Fibroblast of the conjunctiva (primary cell): ENCODE measurements around the gene DIP2C.
"Not testable (repeated sequence)": the region's sequence is repeated elsewhere in the genome, so short reads cannot be mapped to it uniquely, and the experiment has no call there.

Experiments used
- DNase-seq: peaks from one replicate; pipeline ENCODE4 v3.0.0-alpha.2; 2010; ENCODE audit warnings: low read depth

Gene DIP2C, protein sequence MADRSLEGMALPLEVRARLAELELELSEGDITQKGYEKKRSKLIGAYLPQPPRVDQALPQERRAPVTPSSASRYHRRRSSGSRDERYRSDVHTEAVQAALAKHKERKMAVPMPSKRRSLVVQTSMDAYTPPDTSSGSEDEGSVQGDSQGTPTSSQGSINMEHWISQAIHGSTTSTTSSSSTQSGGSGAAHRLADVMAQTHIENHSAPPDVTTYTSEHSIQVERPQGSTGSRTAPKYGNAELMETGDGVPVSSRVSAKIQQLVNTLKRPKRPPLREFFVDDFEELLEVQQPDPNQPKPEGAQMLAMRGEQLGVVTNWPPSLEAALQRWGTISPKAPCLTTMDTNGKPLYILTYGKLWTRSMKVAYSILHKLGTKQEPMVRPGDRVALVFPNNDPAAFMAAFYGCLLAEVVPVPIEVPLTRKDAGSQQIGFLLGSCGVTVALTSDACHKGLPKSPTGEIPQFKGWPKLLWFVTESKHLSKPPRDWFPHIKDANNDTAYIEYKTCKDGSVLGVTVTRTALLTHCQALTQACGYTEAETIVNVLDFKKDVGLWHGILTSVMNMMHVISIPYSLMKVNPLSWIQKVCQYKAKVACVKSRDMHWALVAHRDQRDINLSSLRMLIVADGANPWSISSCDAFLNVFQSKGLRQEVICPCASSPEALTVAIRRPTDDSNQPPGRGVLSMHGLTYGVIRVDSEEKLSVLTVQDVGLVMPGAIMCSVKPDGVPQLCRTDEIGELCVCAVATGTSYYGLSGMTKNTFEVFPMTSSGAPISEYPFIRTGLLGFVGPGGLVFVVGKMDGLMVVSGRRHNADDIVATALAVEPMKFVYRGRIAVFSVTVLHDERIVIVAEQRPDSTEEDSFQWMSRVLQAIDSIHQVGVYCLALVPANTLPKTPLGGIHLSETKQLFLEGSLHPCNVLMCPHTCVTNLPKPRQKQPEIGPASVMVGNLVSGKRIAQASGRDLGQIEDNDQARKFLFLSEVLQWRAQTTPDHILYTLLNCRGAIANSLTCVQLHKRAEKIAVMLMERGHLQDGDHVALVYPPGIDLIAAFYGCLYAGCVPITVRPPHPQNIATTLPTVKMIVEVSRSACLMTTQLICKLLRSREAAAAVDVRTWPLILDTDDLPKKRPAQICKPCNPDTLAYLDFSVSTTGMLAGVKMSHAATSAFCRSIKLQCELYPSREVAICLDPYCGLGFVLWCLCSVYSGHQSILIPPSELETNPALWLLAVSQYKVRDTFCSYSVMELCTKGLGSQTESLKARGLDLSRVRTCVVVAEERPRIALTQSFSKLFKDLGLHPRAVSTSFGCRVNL (N-terminal part only)

DNA sequence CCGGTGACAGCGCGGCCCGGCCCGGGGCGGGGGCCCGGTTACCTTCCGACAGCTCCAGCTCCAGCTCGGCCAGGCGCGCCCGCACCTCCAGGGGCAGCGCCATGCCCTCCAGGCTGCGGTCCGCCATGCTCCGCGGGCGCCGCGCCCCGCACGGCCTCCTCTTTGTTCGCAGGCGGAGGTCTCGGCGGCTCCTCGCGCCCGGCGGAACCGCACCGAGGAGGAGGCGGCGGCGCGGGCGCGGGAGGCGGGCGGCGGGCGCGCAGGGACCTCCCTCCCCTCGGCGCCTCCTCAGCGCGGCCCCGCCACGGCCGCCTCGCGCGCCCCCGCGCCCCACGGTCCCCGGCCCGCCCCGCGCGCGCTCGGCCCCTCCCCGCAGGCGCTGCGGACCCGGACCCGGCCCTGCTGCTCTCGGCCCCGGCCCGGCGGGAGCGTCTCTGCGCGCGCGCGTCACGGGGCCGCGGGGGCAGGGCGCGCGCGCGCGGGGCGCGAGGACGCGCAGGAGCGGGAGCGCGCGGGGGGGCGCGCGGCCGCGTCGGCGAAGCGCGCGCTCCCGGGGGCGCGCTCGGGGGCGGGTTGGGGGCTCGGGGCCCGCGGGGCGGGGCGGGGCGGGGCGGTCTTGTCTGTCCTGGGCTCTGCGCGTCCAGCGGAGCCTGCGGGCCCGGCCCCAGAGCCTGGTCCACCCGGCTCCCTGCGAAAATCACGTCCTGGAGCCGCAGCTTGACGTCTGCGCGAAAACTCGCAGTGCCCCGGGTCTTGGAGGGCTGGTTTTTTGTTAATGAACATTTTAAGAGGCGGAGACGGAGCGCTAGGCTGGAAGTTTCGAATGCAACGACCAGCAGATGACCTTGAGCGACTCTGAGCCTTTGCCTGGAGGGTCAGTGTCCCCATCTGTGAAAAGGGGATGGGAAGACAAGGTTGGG is at the start of gene DIP2C:
Gene DIP2C (minus strand): TSS at position 217 of the 920 bp plus-strand sequence. CDS start 90 bp downstream, at position 127.
- peak; percentile 41 for DNase-seq

DNA sequence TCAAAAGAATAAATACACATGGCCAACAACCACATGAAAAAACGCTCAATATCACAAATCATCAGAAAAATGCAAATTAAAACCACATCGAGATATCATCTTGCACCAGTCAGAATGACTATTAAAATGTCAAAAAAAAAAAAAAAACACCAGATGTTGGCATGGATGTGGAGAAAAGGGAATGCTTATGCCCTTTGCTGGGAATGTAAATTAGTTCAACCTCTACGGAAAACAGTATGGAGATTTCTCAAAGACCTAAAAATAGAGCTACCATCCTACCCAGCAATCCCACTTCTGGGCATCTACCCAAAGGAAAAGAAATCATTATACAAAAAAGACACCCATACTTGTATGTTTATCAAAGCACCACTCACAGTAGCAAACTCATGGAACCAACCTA is 45.0 kb upstream of the DIP2C start:
- DNase-seq = no peak

DNA sequence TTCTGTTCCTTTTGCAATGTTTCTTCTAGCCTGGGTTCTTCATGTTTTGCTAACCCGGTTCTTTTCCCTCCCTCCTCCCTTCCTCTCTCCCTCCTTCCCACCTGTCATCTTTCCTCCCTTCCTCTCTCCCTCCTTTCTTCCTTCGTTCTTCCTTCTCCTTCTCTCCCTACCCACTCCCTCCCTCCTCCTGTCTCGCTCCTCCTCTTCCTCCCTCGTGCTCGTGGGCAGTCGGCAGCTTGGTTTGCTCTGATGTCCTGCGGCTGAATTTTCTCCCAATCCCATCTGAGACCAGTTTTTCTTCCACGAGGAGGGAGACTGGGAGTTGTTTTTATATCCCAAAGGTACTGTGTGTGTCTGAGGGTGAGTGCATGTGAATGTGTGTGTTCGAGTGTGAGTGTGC is 43.6 kb upstream of the DIP2C start:
- no peak for DNase-seq

DNA sequence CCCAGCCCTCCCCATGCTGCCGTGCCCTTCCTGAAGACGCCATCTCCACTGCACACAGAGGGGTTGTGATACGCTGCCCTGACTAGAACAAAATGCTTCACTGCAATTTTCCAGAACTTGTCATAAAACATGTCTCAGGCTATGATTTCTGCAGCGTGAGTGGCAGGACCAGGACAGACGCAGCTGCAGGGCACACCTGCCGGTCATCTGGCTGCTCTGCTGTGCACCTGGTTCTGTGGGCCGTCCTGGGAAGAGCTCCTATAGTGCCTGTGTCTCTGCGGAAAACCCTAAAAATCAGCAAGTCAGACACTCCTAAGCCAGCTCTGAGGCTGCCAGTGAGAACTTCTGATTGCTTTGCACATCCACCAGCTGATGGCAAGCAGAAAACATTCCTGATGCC is 39.7 kb upstream of the DIP2C start:
- no peak for DNase-seq

DNA sequence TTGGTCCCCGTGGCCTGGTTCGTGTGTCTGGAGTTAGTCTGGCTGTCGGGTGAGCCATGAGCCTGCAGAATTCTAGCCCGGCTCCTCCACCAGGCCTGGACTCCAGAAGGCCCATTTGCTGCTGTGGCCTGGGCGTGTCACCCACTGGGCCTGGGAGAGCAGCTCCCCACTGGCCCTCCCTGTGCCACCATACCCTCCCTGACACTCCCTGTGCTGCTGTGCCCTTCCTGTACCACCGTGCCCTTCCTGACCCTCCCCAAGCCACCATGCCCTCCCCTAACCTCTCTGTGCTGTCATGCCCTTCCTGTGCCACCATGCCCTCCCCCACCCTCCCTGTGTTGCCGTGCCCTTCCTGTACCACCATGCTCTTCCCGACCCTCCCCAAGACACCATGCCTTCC is 39.1 kb upstream of the DIP2C start:
- no peak for DNase-seq

DNA sequence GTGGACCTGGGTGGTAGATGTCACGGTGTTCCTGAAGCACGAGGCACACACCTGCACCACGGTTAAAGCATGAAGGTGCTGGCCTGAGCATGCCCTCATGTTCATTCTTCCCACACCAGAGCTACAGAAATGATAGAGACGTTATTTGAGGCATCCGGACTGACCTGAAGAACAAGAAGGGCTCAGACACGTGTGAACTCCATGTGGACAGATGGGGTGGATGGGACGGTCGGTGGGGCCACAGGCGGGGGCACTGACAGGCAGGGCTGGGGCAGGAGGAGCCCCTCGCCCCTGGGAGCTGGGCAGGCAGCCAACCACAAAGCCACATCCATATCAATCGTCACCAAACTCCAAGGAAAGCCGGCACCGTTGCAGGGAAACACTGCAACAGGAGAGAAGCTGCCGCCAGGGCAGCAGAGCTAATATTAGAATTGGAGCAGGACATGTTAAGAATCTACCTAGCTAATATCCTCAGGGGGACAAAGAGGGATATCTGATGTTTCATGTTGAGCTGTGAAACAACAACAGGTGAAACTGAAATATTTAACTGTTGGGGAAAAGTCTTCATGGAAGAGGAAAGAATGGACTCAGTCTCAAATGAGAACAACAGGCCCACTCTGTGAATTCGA is 37.8 kb upstream of the DIP2C start:
- no peak for DNase-seq

DNA sequence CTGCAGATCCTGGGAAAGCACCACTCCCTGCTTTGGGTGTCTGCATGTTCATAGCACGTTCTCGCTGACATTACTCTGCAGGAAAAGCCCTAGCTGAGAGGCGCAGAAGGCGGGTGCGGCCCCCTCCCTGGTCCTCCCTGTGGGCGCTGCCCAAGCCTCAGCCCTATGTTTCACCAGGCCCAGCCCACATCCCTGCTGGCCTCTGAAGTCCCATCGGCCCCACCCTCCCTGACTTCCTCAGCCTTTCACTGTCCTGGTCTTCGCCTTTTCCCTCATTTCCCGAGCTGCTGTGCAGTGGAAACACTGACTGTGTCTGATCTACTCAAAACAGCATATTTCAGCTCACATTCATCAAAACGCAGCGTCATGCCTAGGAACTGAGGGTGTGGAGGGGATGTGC is 36.3 kb upstream of the DIP2C start:
- DNase-seq = no peak

DNA sequence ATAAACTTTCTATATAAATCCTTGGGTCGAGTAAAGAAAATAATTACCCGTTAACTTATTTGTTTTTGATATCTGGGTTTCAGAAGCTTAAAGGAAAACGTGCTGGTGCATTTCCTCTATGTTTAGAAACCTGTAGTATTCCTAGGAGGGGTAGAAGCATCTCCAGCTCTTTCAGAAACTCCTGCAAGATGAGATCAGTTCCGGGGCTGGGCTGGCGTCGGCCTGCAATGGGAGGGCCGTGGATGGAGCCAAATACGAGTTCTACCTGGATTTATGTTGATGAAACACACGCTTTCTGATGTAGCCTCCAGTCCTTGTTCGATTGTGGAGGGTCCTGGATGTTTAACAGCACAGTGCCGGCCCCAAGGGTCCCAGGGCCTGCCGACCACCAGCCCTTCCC is 35.8 kb upstream of the DIP2C start:
- DNase-seq = no peak

DNA sequence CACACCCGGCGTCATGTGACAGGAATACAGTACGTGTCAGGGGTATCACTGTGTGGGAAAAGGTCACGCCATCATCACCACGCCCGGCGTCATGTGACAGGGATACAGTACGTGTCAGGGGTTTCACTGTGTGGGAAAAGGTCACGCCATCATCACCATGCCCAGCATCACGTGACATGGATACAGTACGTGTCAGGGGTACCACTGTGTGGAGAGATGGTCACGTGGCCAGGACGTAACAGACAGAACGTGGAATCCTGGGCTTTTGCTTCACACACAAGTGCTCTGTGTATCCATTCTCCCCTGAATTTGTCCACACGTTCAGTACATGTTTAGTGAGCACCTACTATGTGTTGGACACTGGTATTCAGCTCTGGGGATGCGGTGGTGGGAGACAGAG is 34.5 kb upstream of the DIP2C start:
- DNase-seq = no peak

GRCh38 chr10:722281-723060 is 33.0 kb upstream of the DIP2C start:
- DNase-seq = no peak

DNA sequence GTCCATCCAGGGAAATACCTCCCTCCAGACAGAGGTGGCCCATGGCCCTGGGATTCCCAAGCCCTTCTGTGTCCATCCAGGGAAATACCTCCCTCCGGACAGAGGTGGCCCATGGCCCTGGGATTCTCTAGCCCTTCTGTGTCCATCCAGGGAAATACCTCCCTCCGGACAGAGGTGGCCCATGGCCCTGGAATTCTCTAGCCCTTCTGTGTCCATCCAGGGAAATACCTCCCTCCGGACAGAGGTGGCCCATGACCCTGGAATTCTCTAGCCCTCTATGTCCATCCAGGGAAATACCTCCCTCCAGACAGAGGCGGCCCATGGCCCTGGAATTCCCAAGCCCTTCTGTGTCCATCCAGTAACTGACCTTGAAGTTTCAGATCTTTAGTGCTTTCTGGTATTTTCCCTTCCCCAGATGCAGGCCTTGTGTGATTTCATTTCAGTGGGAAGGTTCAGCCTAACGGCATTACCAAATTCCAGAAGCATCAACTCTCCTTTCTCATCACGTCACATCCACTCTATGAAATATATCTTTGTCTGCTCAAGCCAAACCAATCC is 28.8 kb upstream of the DIP2C start:
- DNase-seq = no peak

- no peak for DNase-seq
Measured at GRCh38 chr10:717458-717857, 28.0 kb upstream of the DIP2C start.

DNA sequence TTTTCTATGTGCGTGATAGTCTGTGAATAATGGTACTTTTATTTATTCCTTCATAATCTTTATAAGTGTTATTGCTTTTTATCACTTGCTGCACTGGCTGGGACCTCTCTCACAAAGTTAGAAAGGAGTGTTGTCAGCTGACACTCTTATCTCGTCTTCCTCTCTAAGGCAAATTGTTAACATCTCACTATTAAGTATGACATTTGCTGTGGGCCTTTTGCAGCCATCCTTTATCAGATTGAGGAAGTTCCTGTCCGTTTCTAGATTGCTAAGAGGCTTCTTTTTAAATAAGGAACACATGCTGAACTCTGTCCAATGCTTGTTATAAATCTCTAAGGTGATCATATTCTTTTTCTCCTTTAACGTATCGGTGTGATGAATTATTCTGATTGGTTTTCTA is 27.4 kb upstream of the DIP2C start:
- no peak for DNase-seq

GRCh38 chr10:714214-714613 is 24.7 kb upstream of the DIP2C start:
- no peak for DNase-seq

DNA sequence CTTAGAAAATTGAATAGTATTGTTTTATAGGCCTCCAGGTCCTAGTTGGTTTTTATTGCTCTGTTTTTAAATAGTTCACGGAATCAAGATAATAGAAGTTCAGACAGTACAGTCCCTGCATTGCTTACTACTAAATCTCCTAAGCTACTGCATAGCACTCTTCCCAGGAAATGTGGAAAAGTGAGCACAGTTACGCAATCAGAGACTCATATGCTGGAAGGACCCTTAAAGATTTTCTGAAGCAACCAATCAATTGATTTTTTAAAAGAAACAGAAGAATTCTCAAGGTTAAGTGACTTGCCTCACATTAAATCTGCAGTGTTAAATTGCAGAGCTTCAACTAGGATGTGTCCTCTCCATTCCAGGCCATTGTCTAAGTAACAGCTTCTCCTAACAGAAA is 23.1 kb upstream of the DIP2C start:
- DNase-seq = no peak

DNA sequence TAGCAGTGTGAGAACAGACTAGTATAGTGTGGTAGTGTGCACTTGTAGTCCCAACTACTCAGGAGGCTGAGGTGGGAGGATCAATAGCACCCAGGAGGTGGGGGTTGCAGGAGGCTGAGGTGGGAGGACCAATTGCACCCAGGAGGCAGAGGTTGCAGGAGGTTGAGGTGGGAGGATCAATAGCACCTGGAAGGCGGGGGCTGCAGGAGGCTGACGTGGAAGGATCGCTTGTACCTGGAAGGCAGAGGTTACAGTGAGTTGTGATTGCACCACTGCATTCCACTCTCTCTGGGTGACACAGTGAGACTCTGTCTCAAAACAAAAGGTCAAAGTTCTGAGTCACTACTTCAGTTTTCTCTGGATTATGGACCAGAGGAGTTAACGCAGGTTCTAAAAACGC is 22.6 kb upstream of the DIP2C start:
- DNase-seq = no peak

- DNase-seq = no peak
Measured at GRCh38 chr10:707861-708260, 18.4 kb upstream of the DIP2C start.

DNA sequence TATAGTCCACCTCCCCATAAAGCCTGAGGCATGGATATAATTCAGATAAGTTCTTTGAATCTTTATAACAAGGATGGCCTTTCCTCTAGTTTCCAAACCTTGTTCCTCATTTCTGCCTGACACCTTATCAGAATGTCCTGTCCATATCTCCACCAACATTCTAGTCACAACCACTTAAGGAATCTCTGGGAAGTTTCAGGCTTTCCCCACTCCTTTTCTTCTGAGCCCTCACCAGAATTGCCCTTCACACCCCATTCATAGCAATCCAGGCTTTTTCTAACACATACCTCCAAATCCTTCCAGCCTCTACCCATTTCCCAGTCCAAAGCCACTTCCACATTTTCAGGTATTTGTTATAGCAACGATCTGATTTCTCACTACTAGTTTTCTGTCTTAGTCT is 18.0 kb upstream of the DIP2C start:
- no peak for DNase-seq

DNA sequence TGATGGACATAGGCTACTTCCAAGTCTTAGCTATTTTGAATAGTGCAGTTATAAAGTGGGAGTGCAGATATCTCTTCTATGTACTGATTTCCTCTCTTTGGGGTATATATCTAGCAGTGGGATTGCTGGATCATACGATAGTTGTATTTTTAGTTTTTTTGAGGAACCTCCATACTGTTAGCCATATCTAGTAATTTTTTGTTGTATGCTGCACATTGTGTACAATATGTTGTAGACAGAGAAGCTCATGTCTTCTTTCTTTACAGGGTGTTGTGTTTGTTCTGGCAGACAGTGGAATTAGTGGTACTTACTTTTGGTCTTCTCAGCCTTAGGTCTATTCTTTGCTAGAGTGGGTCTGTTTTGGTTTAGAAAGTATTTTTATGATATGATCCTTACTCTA is 13.7 kb upstream of the DIP2C start:
- DNase-seq = no peak

DNA sequence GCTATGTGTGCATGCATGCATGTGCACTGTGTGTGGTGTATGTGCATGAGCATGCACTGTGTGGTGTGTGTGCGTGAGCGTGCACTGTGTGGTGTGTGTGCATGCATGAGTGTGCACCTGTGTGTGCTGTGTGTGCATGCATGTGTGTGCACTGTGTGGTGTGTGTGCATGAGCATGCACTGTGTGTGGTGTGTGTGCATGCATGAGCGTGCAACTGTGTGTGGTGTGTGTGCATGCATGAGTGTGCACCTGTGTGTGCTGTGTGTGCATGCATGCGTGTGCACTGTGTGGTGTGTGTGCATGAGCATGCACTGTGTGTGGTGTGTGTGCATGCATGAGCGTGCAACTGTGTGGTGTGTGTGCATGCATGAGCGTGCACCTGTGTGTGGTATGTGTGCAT is 10.7 kb upstream of the DIP2C start:
- not testable (repeated sequence) for DNase-seq
